ENCODE measurements around the gene LAMTOR3. TPM values are rescaled to one million over a fixed set of nuclear protein-coding genes. Genes with fewer than 3 reads are reported as not detected.
"Not testable (repeated sequence)": the region's sequence is repeated elsewhere in the genome, so short reads cannot be mapped to it uniquely, and the experiment has no call there.

The LAMTOR3 gene
- total RNA-seq, 4 donors from 2014 or later, result 33.6 to 51.2 (median 41.2) TPM

- no peak for DNase-seq (ENCODE audit: low spot score in 2 of 2)
- 62 to 86% methylated on average over 2 of the region's 2 CpGs for WGBS, 2 donors
- TF ChIP-seq CTCF (IDR thresholded peaks at IDR 0.05) (no peak), POLR2A (IDR thresholded peaks at IDR 0.05) (no peak)
- intact Hi-C loops (cut with DNase I; ENCODE audit: low total_unique reads), result no loop called here
- H3K4me3 ChIP-seq (ENCODE audit: low read depth, poor library complexity, severe bottlenecking), result no peak overlapping the region
Measured at GRCh38 chr4:99835942-99836341, 58.3 kb downstream of the LAMTOR3 start.

DNA sequence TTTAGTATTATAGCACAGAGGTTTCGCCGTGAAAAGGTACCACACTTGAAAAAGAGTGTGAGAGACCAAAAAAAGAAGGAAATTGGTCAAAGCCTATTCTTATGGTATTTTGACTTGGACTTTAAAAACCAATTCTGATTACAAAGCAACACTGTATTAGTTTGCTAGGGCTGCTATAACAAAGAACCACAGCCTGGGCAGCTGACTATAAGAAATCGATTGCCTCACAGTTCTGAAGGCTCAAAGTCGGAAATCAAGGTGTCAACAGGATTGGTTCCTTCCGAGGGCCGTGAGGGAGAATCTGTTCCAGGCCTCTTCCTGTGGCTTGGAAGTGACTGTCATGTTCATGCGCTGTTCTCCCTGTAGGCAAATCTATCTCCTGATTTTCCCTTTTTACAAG is 59.7 kb downstream of the LAMTOR3 start:
- H3K4me3 ChIP-seq (ENCODE audit: low read depth, poor library complexity, severe bottlenecking), result no peak overlapping the region
- intact Hi-C loops (cut with DNase I; ENCODE audit: low total_unique reads), result no loop called here
- no peak for DNase-seq (ENCODE audit: low spot score in 2 of 2)
- 84 to 92% methylated on average over 7 of the region's 7 CpGs for WGBS, 2 donors
- TF ChIP-seq CTCF (IDR thresholded peaks at IDR 0.05) (no peak), POLR2A (IDR thresholded peaks at IDR 0.05) (no peak)

- WGBS, 2 donors, result 73 to 75% methylated on average over 5 of the region's 5 CpGs
- no peak overlapping the region for H3K4me3 ChIP-seq (ENCODE audit: low read depth, poor library complexity, severe bottlenecking)
- TF ChIP-seq CTCF (IDR thresholded peaks at IDR 0.05) (no peak), POLR2A (IDR thresholded peaks at IDR 0.05) (no peak)
- intact Hi-C loops (cut with DNase I; ENCODE audit: low total_unique reads), result no loop called here
- no peak for DNase-seq (ENCODE audit: low spot score in 2 of 2)
Measured at GRCh38 chr4:99833756-99834155, 60.5 kb downstream of the LAMTOR3 start.

DNA sequence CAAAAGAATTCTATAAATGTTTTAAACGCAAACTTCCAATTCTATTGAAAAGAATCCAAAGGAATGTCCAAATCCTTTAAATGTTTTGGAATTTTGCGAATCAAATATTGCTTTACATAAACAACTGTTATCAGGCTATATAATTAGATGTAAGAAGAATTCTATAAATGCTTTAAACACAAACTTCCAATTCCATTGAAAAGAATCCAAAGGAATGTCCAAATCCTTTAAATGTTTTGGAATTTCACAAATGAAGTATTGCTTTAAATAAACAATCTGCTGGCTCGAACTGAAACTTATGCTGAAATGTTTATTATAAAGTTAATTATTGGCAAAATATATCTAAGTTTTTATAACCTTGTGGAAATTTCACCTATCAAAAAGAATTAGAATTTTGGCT is 61.5 kb downstream of the LAMTOR3 start:
- 66 to 70% methylated on average over 3 of the region's 3 CpGs for WGBS, 2 donors
- no peak for TF ChIP-seq POLR2A (IDR thresholded peaks at IDR 0.05)
- no peak for TF ChIP-seq CTCF (IDR thresholded peaks at IDR 0.05)
- no peak for DNase-seq (ENCODE audit: low spot score in 2 of 2)
- intact Hi-C loops (cut with DNase I; ENCODE audit: low total_unique reads), result no loop called here
- H3K4me3 ChIP-seq (ENCODE audit: low read depth, poor library complexity, severe bottlenecking), result no peak overlapping the region

- no peak overlapping the region for H3K4me3 ChIP-seq (ENCODE audit: low read depth, poor library complexity, severe bottlenecking)
- TF ChIP-seq CTCF (IDR thresholded peaks at IDR 0.05) (no peak), POLR2A (IDR thresholded peaks at IDR 0.05) (no peak)
- DNase-seq (ENCODE audit: low spot score in 2 of 2), result no peak
- intact Hi-C loops (cut with DNase I; ENCODE audit: low total_unique reads), result no loop called here
Measured at GRCh38 chr4:99832321-99832720, 61.9 kb downstream of the LAMTOR3 start.

GRCh38 chr4:99830051-99830450 is 64.2 kb downstream of the LAMTOR3 start:
- WGBS, 2 donors, result 85 to 87% methylated on average over 5 of the region's 5 CpGs
- DNase-seq (ENCODE audit: low spot score in 2 of 2); intact Hi-C loops (cut with DNase I; ENCODE audit: low total_unique reads): not testable (repeated sequence)

More at GRCh38 chr4:99830051-99830450, 64.2 kb downstream of the LAMTOR3 start:
- not testable (repeated sequence) for H3K4me3 ChIP-seq (ENCODE audit: low read depth, poor library complexity, severe bottlenecking)

Measured in lower leg skin (tissue), 4 donors.